ENCODE measurements around the gene NKD1. TPM values are rescaled to one million over a fixed set of nuclear protein-coding genes. Genes with fewer than 3 reads are reported as not detected.

The NKD1 gene
- total and polyA plus RNA-seq, 2 donors (not counting 1 experiment from before 2014, with no cell fraction given), result 0.16 to 1.9 TPM

- no peaks in the 10 kb centered on the region for H4K20me1 ChIP-seq (ENCODE audit: control insufficient read depth, insufficient read depth, low read length, poor library complexity, severe bottlenecking)
- H3K4me1 Mint-ChIP-seq, result no peaks in the 10 kb centered on the region
- no peak for TF ChIP-seq EZH2 (IDR thresholded peaks at IDR 0.05; ENCODE audit: borderline replicate concordance, insufficient read depth, low read depth, low read length, poor library complexity, severe bottlenecking)
- TF ChIP-seq CTCF (IDR thresholded peaks at IDR 0.05), result no peak
- H3K27ac ChIP-seq (ENCODE audit: low read length in 2 of 2), result no peak overlapping the region
- no peak overlapping the region for H3K27ac Mint-ChIP-seq
- POLR2A ChIA-PET, result no interaction called here
- CTCF ChIA-PET, result interaction anchor here (1.0 to 1.6 kb wide), 15 partner anchors 20 to 619 kb away, joined by 3 to 12 read pairs (median 5); partner anchors contain the start of gene CNEP1R1
- H3K4me2 ChIP-seq (replicated peaks; ENCODE audit: low read depth, low read length, poor library complexity, severe bottlenecking), result no peak overlapping the region
- DNase-seq (no peak), ATAC-seq (ENCODE audit: low read depth) (no peak)
- H3K4me3 Mint-ChIP-seq, result no peak overlapping the region
- no peaks in the 10 kb centered on the region for H3K9me3 Mint-ChIP-seq (ENCODE audit: insufficient read depth)
- H3K4me3 ChIP-seq (ENCODE audit: control extremely low read depth in 1 of 5, extremely low read depth in 1 of 5, insufficient read depth in 1 of 5, low read depth in 2 of 5, low read length in 4 of 5), result no peak overlapping the region
- 98% methylated on average over 5 of the region's 5 CpGs for WGBS (ENCODE audit: insufficient coverage)
- no peaks in the 10 kb centered on the region for H3K9me3 ChIP-seq (ENCODE audit: control extremely low read depth in 1 of 3, control insufficient read depth in 2 of 3, insufficient read depth in 1 of 3, low read length in 2 of 3)
- peaks cover 0 to 6% (median 0%) of the 10 kb centered on the region in 4 experiments for H3K27me3 ChIP-seq (replicated peaks in 1 of 4; ENCODE audit: control extremely low read depth in 1 of 4, control insufficient read depth in 3 of 4, insufficient read depth in 4 of 4, low read length in 3 of 4)
- H3K4me1 ChIP-seq (ENCODE audit: control insufficient read depth in 2 of 2, insufficient read depth in 2 of 2, low read length in 2 of 2), result no peaks in the 10 kb centered on the region
- intact Hi-C loops (cut with micrococcal nuclease), result loop anchor here (1.0 to 10.0 kb wide), 2 partner anchors 289 to 430 kb away; no protein-coding TSS in a partner anchor
- H2AFZ ChIP-seq (ENCODE audit: insufficient read depth, low read depth, low read length, poor library complexity, severe bottlenecking), result peak overlapping the region; percentile 15
- no peaks in the 10 kb centered on the region for H3K79me2 ChIP-seq (ENCODE audit: control insufficient read depth, insufficient read depth, low read length)
- H3K9ac ChIP-seq (ENCODE audit: low read length), result no peak overlapping the region
- no peaks in the 10 kb centered on the region for H3K36me3 ChIP-seq (replicated peaks in 1 of 2; ENCODE audit: control extremely low read depth in 1 of 2, control insufficient read depth in 1 of 2, extremely low read depth in 1 of 2, insufficient read depth in 2 of 2, low read length in 1 of 2)
- H3K27me3 Mint-ChIP-seq, result peaks cover 16% of the 10 kb centered on the region
Measured at GRCh38 chr16:50644245-50644644, 96.0 kb downstream of the NKD1 start.

DNA sequence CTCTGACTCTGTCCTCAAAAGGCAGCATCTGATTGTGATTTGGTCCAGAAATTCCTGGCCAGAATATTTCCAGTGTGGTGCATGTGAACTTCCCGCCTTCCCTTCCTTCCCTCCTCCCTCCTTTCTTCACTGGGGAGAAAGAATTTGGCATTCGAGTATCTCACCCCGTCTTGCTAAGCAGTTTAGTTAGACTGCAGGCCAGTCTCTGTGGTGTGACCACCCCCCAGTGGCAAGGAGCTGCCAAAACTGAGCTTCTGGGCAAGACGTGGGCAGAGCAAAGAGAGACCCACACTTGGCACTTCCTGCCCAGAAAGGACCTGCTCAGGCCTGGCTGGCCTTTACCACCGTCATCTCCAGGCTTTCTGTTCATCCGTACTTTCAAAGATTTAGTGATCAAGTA is 96.5 kb downstream of the NKD1 start:
- no peaks in the 10 kb centered on the region for H3K79me2 ChIP-seq (ENCODE audit: control insufficient read depth, insufficient read depth, low read length)
- TF ChIP-seq EZH2 (IDR thresholded peaks at IDR 0.05; ENCODE audit: borderline replicate concordance, insufficient read depth, low read depth, low read length, poor library complexity, severe bottlenecking), result no peak
- peak; percentile 59 for TF ChIP-seq CTCF (IDR thresholded peaks at IDR 0.05)
- CTCF ChIA-PET, result interaction anchor here (0.7 to 1.9 kb wide), 28 partner anchors 12 to 620 kb away, joined by 3 to 12 read pairs (median 4); partner anchors contain the start of gene CNEP1R1
- peaks cover 0 to 6% (median 0%) of the 10 kb centered on the region in 4 experiments for H3K27me3 ChIP-seq (replicated peaks in 1 of 4; ENCODE audit: control extremely low read depth in 1 of 4, control insufficient read depth in 3 of 4, insufficient read depth in 4 of 4, low read length in 3 of 4)
- H3K4me2 ChIP-seq (replicated peaks; ENCODE audit: low read depth, low read length, poor library complexity, severe bottlenecking), result no peak overlapping the region
- WGBS (ENCODE audit: insufficient coverage), result 53% methylated on average over 6 of the region's 6 CpGs
- intact Hi-C loops (cut with micrococcal nuclease), result loop anchor here (1.0 to 10.0 kb wide), 2 partner anchors 290 to 430 kb away; no protein-coding TSS in a partner anchor
- ATAC-seq (ENCODE audit: low read depth), result peak; percentile 68
- H3K4me3 ChIP-seq (ENCODE audit: control extremely low read depth in 1 of 5, extremely low read depth in 1 of 5, insufficient read depth in 1 of 5, low read depth in 2 of 5, low read length in 4 of 5), result no peak overlapping the region
- Mint-ChIP-seq H3K27ac (no peak overlapping the region), H3K4me1 (no peaks in the 10 kb centered on the region), H3K4me3 (no peak overlapping the region), H3K9me3 (ENCODE audit: insufficient read depth) (no peaks in the 10 kb centered on the region), H3K27me3 (peaks cover 16% of the 10 kb centered on the region)
- DNase-seq, result peak; percentile 47
- H2AFZ ChIP-seq (ENCODE audit: insufficient read depth, low read depth, low read length, poor library complexity, severe bottlenecking), result peak overlapping the region; percentile 15
- no peak overlapping the region for H3K9ac ChIP-seq (ENCODE audit: low read length)
- POLR2A ChIA-PET, result interaction anchor here (0.6 kb wide), 1 partner anchor 281 kb away, joined by 3 read pairs; no protein-coding TSS in a partner anchor
- no peak overlapping the region for H3K27ac ChIP-seq (ENCODE audit: low read length in 2 of 2)
- H3K36me3 ChIP-seq (replicated peaks in 1 of 2; ENCODE audit: control extremely low read depth in 1 of 2, control insufficient read depth in 1 of 2, extremely low read depth in 1 of 2, insufficient read depth in 2 of 2, low read length in 1 of 2), result no peaks in the 10 kb centered on the region
- H3K9me3 ChIP-seq (ENCODE audit: control extremely low read depth in 1 of 3, control insufficient read depth in 2 of 3, insufficient read depth in 1 of 3, low read length in 2 of 3), result no peaks in the 10 kb centered on the region
- H3K4me1 ChIP-seq (ENCODE audit: control insufficient read depth in 2 of 2, insufficient read depth in 2 of 2, low read length in 2 of 2), result no peaks in the 10 kb centered on the region
- no peaks in the 10 kb centered on the region for H4K20me1 ChIP-seq (ENCODE audit: control insufficient read depth, insufficient read depth, low read length, poor library complexity, severe bottlenecking)
